Stomach (tissue), 9 donors: Measurements from ENCODE around the gene EME2. TPM values are rescaled to one million over a fixed set of nuclear protein-coding genes. Genes with fewer than 3 reads are reported as not detected.

Experiments
- DNase-seq, 2 donors: peaks; one replicate each; pipeline versions ENCODE4 v3.0.0 to v3.0.0-alpha.2; 2013 to 2019
- H3K27ac ChIP-seq, 5 donors: fragments of 200-600 bp in 4 of 5; sonication (generic) in 4 of 5; one replicate each; pipeline ENCODE4 v1.5.1; 2013 to 2019; ENCODE audit warnings: mild to moderate bottlenecking in 1 of 5, moderate library complexity in 1 of 5
- H3K27me3 ChIP-seq, 3 donors: fragments of 200-600 bp; sonication (generic); one replicate each; pipeline ENCODE4 v1.5.1; 2017 to 2019; ENCODE audit warnings: mixed run types in 1 of 3
- H3K36me3 ChIP-seq, 4 donors: fragments of 200-600 bp; sonication (generic); 1 replicate in 3 of 4; 2 replicates in 1 of 4; pipeline ENCODE4 v1.5.1; 2016 to 2019
- H3K4me1 ChIP-seq, 4 donors: fragments of 200-600 bp; sonication (generic); one replicate each; pipeline ENCODE4 v1.5.1; 2016 to 2019
- H3K4me3 ChIP-seq, 4 donors: fragments of 200-600 bp; sonication (generic) in 3 of 4; one replicate each; pipeline ENCODE4 v1.5.1; 2016 to 2019; ENCODE audit warnings: mild to moderate bottlenecking in 1 of 4
- H3K9me3 ChIP-seq, 4 donors: fragments of 200-600 bp; sonication (generic); one replicate each; pipeline ENCODE4 v1.5.1; 2016 to 2019
- EP300 ChIP-seq: sonication (generic); formaldehyde crosslinking; IDR thresholded peaks from one replicate; pipeline ENCODE4 v1.6.1; 2017; ENCODE audit warnings: antibody characterized with exemption
- POLR2A ChIP-seq, 4 donors: fragments of 450-650 bp; IDR thresholded peaks; one replicate each; pipeline ENCODE4 v1.6.1; 2016; ENCODE audit warnings: antibody characterized with exemption in 4 of 4, control low read depth in 2 of 4, mild to moderate bottlenecking in 1 of 4, moderate library complexity in 1 of 4
- POLR2AphosphoS5 ChIP-seq, 3 donors: sonication (generic); formaldehyde crosslinking; IDR thresholded peaks; one replicate each; pipeline ENCODE4 v1.6.1; 2016; ENCODE audit warnings: antibody characterized with exemption in 3 of 3
- WGBS, 5 donors: extraction: QIAGEN DNeasy Blood & Tissue Kit in 3 of 5; methylation state at CpG; one replicate each; pipeline versions ENCODE4 v1.1.5 to v1.1.7; 2013 to 2018; 5-methylcytosine and 5-hydroxymethylcytosine counted together
- intact Hi-C: fragments of 100-400 bp; cut with DNase I; formaldehyde crosslinking; loops from one replicate; pipeline ENCODE4 v1.15.1; 2023; ENCODE audit warnings: low total_unique reads
- polyA plus RNA-seq, 3 donors: library from polyadenylated mRNA; stranded (reverse); fragments of 200-250 nt; gene quantifications; one replicate each; pipeline ENCODE4 v1.2.3, GENCODE V29; 2013
- total RNA-seq, 5 donors: library from RNA; depleted of rRNA; stranded (reverse); fragments of >200 nt; gene quantifications; one replicate each; pipeline versions ENCODE4 v1.1.0 to v1.2.3, GENCODE V29; 2014 to 2016
- TF ChIP-seq, protein P1 (sequence below), 7 experiments: fragments of 450-650 bp in 4 of 7; fragments of 200-600 bp in 3 of 7; sonication (generic) in 3 of 7; IDR thresholded peaks; one replicate each; pipeline ENCODE4 v1.5.1; 2016 to 2019; ENCODE audit warnings: antibody characterized with exemption in 7 of 7, control low read depth in 2 of 7, mild to moderate bottlenecking in 1 of 7
- donor health status: healthy with polysubstance abuse.
- donor health status: Bipolar disorder and iron deficiency.
- donor health status: healthy.

EME2 gene
- total and polyA plus RNA-seq, 8 donors, result 2.6 to 94.1 (median 13.3) TPM

GRCh38 chr16:1776991-1777374 is 4.4 kb downstream of the EME2 start:
- no peak overlapping the region for H3K27ac ChIP-seq
- intact Hi-C loops, result no loop called here
- H3K36me3 ChIP-seq, result peaks cover 36 to 65% (median 63%) of the 10 kb centered on the region in 4 donors
- peaks cover 34 to 70% (median 61%) of the 10 kb centered on the region in 4 donors for H3K4me1 ChIP-seq
- no peak overlapping the region for H3K4me3 ChIP-seq
- H3K9me3 ChIP-seq, result no peaks in the 10 kb centered on the region
- H3K27me3 ChIP-seq, result no peaks in the 10 kb centered on the region
- TF ChIP-seq, protein P1, sequence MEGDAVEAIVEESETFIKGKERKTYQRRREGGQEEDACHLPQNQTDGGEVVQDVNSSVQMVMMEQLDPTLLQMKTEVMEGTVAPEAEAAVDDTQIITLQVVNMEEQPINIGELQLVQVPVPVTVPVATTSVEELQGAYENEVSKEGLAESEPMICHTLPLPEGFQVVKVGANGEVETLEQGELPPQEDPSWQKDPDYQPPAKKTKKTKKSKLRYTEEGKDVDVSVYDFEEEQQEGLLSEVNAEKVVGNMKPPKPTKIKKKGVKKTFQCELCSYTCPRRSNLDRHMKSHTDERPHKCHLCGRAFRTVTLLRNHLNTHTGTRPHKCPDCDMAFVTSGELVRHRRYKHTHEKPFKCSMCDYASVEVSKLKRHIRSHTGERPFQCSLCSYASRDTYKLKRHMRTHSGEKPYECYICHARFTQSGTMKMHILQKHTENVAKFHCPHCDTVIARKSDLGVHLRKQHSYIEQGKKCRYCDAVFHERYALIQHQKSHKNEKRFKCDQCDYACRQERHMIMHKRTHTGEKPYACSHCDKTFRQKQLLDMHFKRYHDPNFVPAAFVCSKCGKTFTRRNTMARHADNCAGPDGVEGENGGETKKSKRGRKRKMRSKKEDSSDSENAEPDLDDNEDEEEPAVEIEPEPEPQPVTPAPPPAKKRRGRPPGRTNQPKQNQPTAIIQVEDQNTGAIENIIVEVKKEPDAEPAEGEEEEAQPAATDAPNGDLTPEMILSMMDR (IDR thresholded peaks at IDR 0.05), result no peak
- TF ChIP-seq POLR2AphosphoS5 (IDR thresholded peaks at IDR 0.05) (no peak), POLR2A (IDR thresholded peaks at IDR 0.05) (no peak), EP300 (no peak)
- DNase-seq, result no peak
- 91 to 93% (median 91%) methylated on average over 13 to 22 of the region's 22 CpGs for WGBS, 5 donors

- 69 to 75% (median 74%) methylated on average over 17 to 36 of the region's 36 CpGs for WGBS, 5 donors
- peaks cover 36 to 65% (median 63%) of the 10 kb centered on the region in 4 donors for H3K36me3 ChIP-seq
- H3K27ac ChIP-seq, result no peak overlapping the region
- no peak overlapping the region for H3K4me3 ChIP-seq
- intact Hi-C loops, result no loop called here
- peaks cover 30 to 64% (median 55%) of the 10 kb centered on the region in 4 donors for H3K4me1 ChIP-seq
- H3K9me3 ChIP-seq, result no peaks in the 10 kb centered on the region
- DNase-seq, result peak in 1 of 2 donors; percentile 9
- H3K27me3 ChIP-seq, result no peaks in the 10 kb centered on the region
- TF ChIP-seq, protein P1 (IDR thresholded peaks at IDR 0.05), result no peak
- TF ChIP-seq POLR2A (IDR thresholded peaks at IDR 0.05), result no peak
- TF ChIP-seq POLR2AphosphoS5 (IDR thresholded peaks at IDR 0.05), result no peak
- no peak for TF ChIP-seq EP300
Observed at GRCh38 chr16:1777375-1778199, 5.0 kb downstream of the EME2 start.

GRCh38 chr16:1778200-1779179 is 5.9 kb downstream of the EME2 start:
- DNase-seq, result peak in 1 of 2 donors; percentile 10
- intact Hi-C loops, result no loop called here
- H3K27me3 ChIP-seq, result no peaks in the 10 kb centered on the region
- TF ChIP-seq EP300 (no peak), POLR2A (IDR thresholded peaks at IDR 0.05) (no peak), POLR2AphosphoS5 (IDR thresholded peaks at IDR 0.05) (no peak)
- TF ChIP-seq, protein P1 (IDR thresholded peaks at IDR 0.05), result no peak
- peaks cover 32 to 66% (median 56%) of the 10 kb centered on the region in 4 donors for H3K4me1 ChIP-seq
- H3K36me3 ChIP-seq, result peaks cover 36 to 65% (median 63%) of the 10 kb centered on the region in 4 donors
- H3K9me3 ChIP-seq, result no peaks in the 10 kb centered on the region
- H3K4me3 ChIP-seq, result no peak overlapping the region
- H3K27ac ChIP-seq, result peak overlapping the region in 1 of 5 donors; percentile 13
- WGBS, 5 donors, result 83 to 92% (median 85%) methylated on average over 25 to 34 of the region's 34 CpGs

DNA sequence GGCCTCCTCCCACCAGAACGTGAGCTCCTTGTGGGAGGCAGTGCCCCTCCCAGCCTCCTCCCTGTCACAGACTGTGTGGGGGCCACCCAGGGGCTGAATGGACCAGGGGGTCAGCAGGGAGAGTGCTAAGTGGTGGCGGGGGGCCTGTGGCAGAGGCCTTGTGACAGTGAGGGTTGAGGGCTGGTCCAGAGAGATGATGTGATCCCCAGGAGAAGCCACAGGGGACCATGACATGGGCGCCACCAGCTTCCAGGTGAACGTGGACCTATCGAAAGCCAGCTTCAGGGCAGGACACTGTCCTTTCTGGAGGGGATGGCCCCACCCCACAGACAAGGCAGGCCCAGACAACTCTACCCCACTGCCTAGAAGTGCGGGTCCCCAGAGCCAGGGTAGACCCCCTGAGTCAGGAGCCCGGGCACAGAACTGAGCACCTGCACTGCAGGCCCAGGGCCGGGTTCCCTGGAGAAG is 6.7 kb downstream of the EME2 start:
- 77 to 83% (median 77%) methylated on average over 4 to 8 of the region's 8 CpGs for WGBS, 5 donors
- Histone ChIP-seq H3K36me3 (peaks cover 36 to 65% (median 63%) of the 10 kb centered on the region in 4 donors), H3K27ac (no peak overlapping the region), H3K4me1 (peaks cover 33 to 68% (median 56%) of the 10 kb centered on the region in 4 donors), H3K27me3 (no peaks in the 10 kb centered on the region), H3K9me3 (no peaks in the 10 kb centered on the region), H3K4me3 (no peak overlapping the region)
- intact Hi-C loops, result no loop called here
- no peak for TF ChIP-seq EP300
- TF ChIP-seq, protein P1 (IDR thresholded peaks at IDR 0.05), result no peak
- TF ChIP-seq POLR2AphosphoS5 (IDR thresholded peaks at IDR 0.05), result no peak
- TF ChIP-seq POLR2A (IDR thresholded peaks at IDR 0.05), result no peak
- peak in 1 of 2 donors; percentile 6 for DNase-seq
